NK-92 (cell line): Measurements from ENCODE around the gene CPEB4.

Source experiments
- DNase-seq: peaks from one replicate; lab custom pipeline; 2025; ENCODE audit not compliant: unreplicated experiment; lab: John Stamatoyannopoulos, UW

CPEB4 gene

GRCh38 chr5:173858670-173859407 lies 29.3 kb upstream of the CPEB4 start:
- no peak for DNase-seq

- no peak for DNase-seq
Observed at GRCh38 chr5:173859408-173860159, 28.6 kb upstream of the CPEB4 start.

- DNase-seq = no peak
Observed at GRCh38 chr5:173862047-173862477, 26.1 kb upstream of the CPEB4 start.

- DNase-seq = no peak
Observed at GRCh38 chr5:173863359-173863758, 24.8 kb upstream of the CPEB4 start.

GRCh38 chr5:173864126-173865050 lies 23.8 kb upstream of the CPEB4 start:
- DNase-seq = no peak

- DNase-seq = no peak
Observed at GRCh38 chr5:173866243-173866857, 21.8 kb upstream of the CPEB4 start.

GRCh38 chr5:173866858-173867679 lies 21.1 kb upstream of the CPEB4 start:
- no peak for DNase-seq

- DNase-seq = no peak
Observed at GRCh38 chr5:173868096-173868880, 19.9 kb upstream of the CPEB4 start.

- no peak for DNase-seq
Observed at GRCh38 chr5:173869316-173869715, 18.8 kb upstream of the CPEB4 start.

GRCh38 chr5:173872957-173873305 lies 15.2 kb upstream of the CPEB4 start:
- no peak for DNase-seq

GRCh38 chr5:173873306-173873922 lies 14.7 kb upstream of the CPEB4 start:
- DNase-seq = no peak

GRCh38 chr5:173875189-173875588 lies 13.0 kb upstream of the CPEB4 start:
- no peak for DNase-seq

- no peak for DNase-seq
Observed at GRCh38 chr5:173878224-173878967, 9.8 kb upstream of the CPEB4 start.

GRCh38 chr5:173880306-173880985 lies 7.7 kb upstream of the CPEB4 start:
- DNase-seq = no peak

GRCh38 chr5:173881811-173882575 lies 6.2 kb upstream of the CPEB4 start:
- no peak for DNase-seq

- no peak for DNase-seq
Observed at GRCh38 chr5:173882632-173883031, 5.5 kb upstream of the CPEB4 start.

- no peak for DNase-seq
Observed at GRCh38 chr5:173883347-173883924, 4.7 kb upstream of the CPEB4 start.
